ENCODE results near the gene AGMO. TPM values are rescaled to one million over a fixed set of nuclear protein-coding genes. Genes with fewer than 3 reads are reported as not detected.

Gene AGMO
- total RNA-seq, 1 experiment from 2014 or later, result not detected

GRCh38 chr7:15475808-15476530, 85.8 kb downstream of the AGMO start:
- Histone ChIP-seq H3K4me3 (replicated peaks in 1 of 2; ENCODE audit: low read depth in 1 of 2, low read length in 2 of 2) (no peak overlapping the region), H3K27me3 (ENCODE audit: insufficient read depth, low read length) (no peaks in the 10 kb centered on the region), H2AFZ (ENCODE audit: low read depth, low read length, poor library complexity, severe bottlenecking) (no peak overlapping the region), H3K9ac (ENCODE audit: low read length) (no peak overlapping the region), H3K79me2 (ENCODE audit: insufficient read depth, low read length) (no peaks in the 10 kb centered on the region), H3K36me3 (ENCODE audit: control insufficient read depth in 1 of 2, insufficient read depth in 2 of 2, low read length in 2 of 2) (no peaks in the 10 kb centered on the region), H3K9me3 (ENCODE audit: control insufficient read depth in 1 of 2, insufficient read depth in 1 of 2, low read depth in 1 of 2, low read length in 2 of 2) (no peaks in the 10 kb centered on the region), H3K9me2 (ENCODE audit: insufficient read depth) (no peaks in the 10 kb centered on the region), H4K20me1 (ENCODE audit: insufficient read depth) (no peaks in the 10 kb centered on the region), H3K4me1 (ENCODE audit: control insufficient read depth in 1 of 2, insufficient read depth in 2 of 2, low read length in 2 of 2) (no peaks in the 10 kb centered on the region), H3K27ac (ENCODE audit: low read depth, low read length) (no peak overlapping the region), H3K4me2 (ENCODE audit: low read length) (no peak overlapping the region)
- DNase-seq (ENCODE audit: low read depth, low spot score), result no peak
- intact Hi-C loops (cut with micrococcal nuclease), result no loop called here
- ChIA-PET CTCF (no interaction called here), RAD21 (ENCODE audit: low non-redundant PET in 1 of 2, low total read pairs in 2 of 2, uncharacterized antibody in 2 of 2, unreplicated experiment in 2 of 2) (no interaction called here), POLR2A (no interaction called here)
- no TSS peak for BruUV-seq (replicated peaks)
- no peak for ATAC-seq
- TF ChIP-seq TCF7L2 (IDR thresholded peaks at IDR 0.05; ENCODE audit: borderline replicate concordance, extremely low read depth, insufficient read depth, insufficient read length) (no peak), EZH2 (IDR thresholded peaks at IDR 0.05) (no peak), YY1 (IDR thresholded peaks at IDR 0.05; ENCODE audit: extremely low read depth, insufficient replicate concordance, low read depth, low read length) (no peak), RAD21 (IDR thresholded peaks at IDR 0.05; ENCODE audit: low read depth) (no peak), CBX3 (IDR thresholded peaks at IDR 0.05; ENCODE audit: low read depth) (no peak), CTCF (IDR thresholded peaks at IDR 0.05 in 2 of 3, conservative IDR thresholded peaks at IDR 0.05 in 1 of 3; ENCODE audit: borderline replicate concordance in 1 of 3, insufficient read depth in 1 of 3, low read depth in 2 of 3, low read length in 2 of 3) (no peak), FOSL1 (IDR thresholded peaks at IDR 0.05; ENCODE audit: low read depth) (no peak), ELF1 (IDR thresholded peaks at IDR 0.05; ENCODE audit: borderline replicate concordance, low read depth) (no peak), SIN3A (IDR thresholded peaks at IDR 0.05; ENCODE audit: low read depth) (no peak), POLR2AphosphoS5 (IDR thresholded peaks at IDR 0.05; ENCODE audit: low read depth, low read length) (no peak)
